Smooth muscle cell of the coronary artery (primary cell): ENCODE measurements around the gene CCNY. TPM values are rescaled to one million over a fixed set of nuclear protein-coding genes. Genes with fewer than 3 reads are reported as not detected.

ENCODE experiments used
- total RNA-seq: library from RNA; depleted of rRNA; stranded (reverse); fragments of >200 nt; gene quantifications from 2 replicates; pipeline ENCODE4 v1.2.3, GENCODE V29; 2014; ENCODE audit warnings: low replicate concordance

The CCNY gene
- 54.8 and 81.6 TPM in 2 replicates for total RNA-seq

GRCh38 chr10:35336084-35336831, at the start of gene CCNY:
Gene CCNY (plus strand): TSS chr10:35336509. CDS start chr10:35337054, 545 bp downstream.

GRCh38 chr10:35605191-35605590, 268.9 kb downstream of the CCNY start, which contains the start of gene GJD4:
Gene GJD4 (plus strand): TSS chr10:35605341. CDS start chr10:35605568, 227 bp downstream.

Other genes starting within 250 kb of the CCNY start
- gene CUL2, start 246.2 kb upstream of the CCNY start, total RNA-seq = 16.5 and 19.5 TPM in 2 replicates
- gene CREM, start 209.7 kb upstream of the CCNY start, total RNA-seq = 21.6 and 24.5 TPM in 2 replicates